ENCODE data around the gene PARM1. TPM values are rescaled to one million over a fixed set of nuclear protein-coding genes. Genes with fewer than 3 reads are reported as not detected.
A peak's percentile ranks its signal among the peaks of the same experiment; 100 is the strongest.

Gene PARM1
- total and polyA plus RNA-seq, 12 donors, result 19.7 to 119 (median 71.6) TPM

- peaks cover 0 to 15% (median 0%) of the 10 kb centered on the region in 11 donors for H3K9me3 ChIP-seq
- WGBS, 2 donors, result 83 to 84% methylated on average over 3 of the region's 3 CpGs
- no peak for TF ChIP-seq CTCF (IDR thresholded peaks at IDR 0.05)
- DNase-seq (no peak), ATAC-seq (no peak)
- peaks cover 0 to 12% (median 0%) of the 10 kb centered on the region in 9 donors for H3K36me3 ChIP-seq
- no peaks in the 10 kb centered on the region for H3K27me3 ChIP-seq
- no peak overlapping the region for H3K4me3 ChIP-seq
- peaks cover 0 to 27% (median 8%) of the 10 kb centered on the region in 9 donors for H3K4me1 ChIP-seq
- intact Hi-C loops (cut with DNase I), result no loop called here
- H3K27ac ChIP-seq, result no peak overlapping the region
Observed at GRCh38 chr4:75007891-75008290, 75.0 kb downstream of the PARM1 start.

DNA sequence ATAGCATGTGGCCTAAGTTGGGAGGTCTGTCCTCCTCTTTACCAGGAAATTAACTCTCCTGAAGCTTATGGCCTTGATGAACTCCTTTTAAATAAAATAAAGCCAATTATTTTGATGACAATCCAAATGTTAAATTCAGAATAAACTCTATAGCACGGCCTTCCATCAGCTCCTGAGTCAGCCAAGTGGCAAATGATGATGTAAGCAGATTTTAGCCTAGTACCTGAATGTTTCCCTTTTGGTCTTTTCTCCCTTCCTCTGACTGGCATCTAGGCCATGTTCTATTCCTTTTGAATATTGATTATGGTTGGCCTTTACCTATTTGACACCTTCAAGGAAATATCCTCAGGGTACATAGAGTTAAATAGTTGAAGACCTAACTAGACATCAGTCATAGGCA, 76.2 kb downstream of the PARM1 start:
- ATAC-seq (no peak), DNase-seq (no peak)
- WGBS, 2 donors, result 81 to 83% methylated on average over 1 of the region's 1 CpG
- intact Hi-C loops (cut with DNase I), result no loop called here
- no peak for TF ChIP-seq CTCF (IDR thresholded peaks at IDR 0.05)
- Histone ChIP-seq H3K4me3 (no peak overlapping the region), H3K27me3 (no peaks in the 10 kb centered on the region), H3K4me1 (peaks cover 0 to 23% (median 8%) of the 10 kb centered on the region in 9 donors), H3K36me3 (peaks cover 0 to 22% (median 0%) of the 10 kb centered on the region in 9 donors), H3K9me3 (peaks cover 0 to 15% (median 0%) of the 10 kb centered on the region in 11 donors), H3K27ac (no peak overlapping the region)

- no peak overlapping the region for H3K27ac ChIP-seq
- ATAC-seq (no peak), DNase-seq (no peak)
- no peaks in the 10 kb centered on the region for H3K27me3 ChIP-seq
- no peak for TF ChIP-seq CTCF (IDR thresholded peaks at IDR 0.05)
- intact Hi-C loops (cut with DNase I), result no loop called here
- peaks cover 0 to 16% (median 2%) of the 10 kb centered on the region in 9 donors for H3K4me1 ChIP-seq
- peaks cover 0 to 15% (median 0%) of the 10 kb centered on the region in 11 donors for H3K9me3 ChIP-seq
- no peak overlapping the region for H3K4me3 ChIP-seq
- H3K36me3 ChIP-seq, result peaks cover 0 to 22% (median 0%) of the 10 kb centered on the region in 9 donors
- 82 to 87% methylated on average over 4 of the region's 4 CpGs for WGBS, 2 donors
Observed at GRCh38 chr4:75011131-75011795, 78.3 kb downstream of the PARM1 start.

GRCh38 chr4:75015627-75016026, 82.7 kb downstream of the PARM1 start:
- H3K27me3 ChIP-seq, result no peaks in the 10 kb centered on the region
- H3K4me3 ChIP-seq, result no peak overlapping the region
- H3K36me3 ChIP-seq, result peaks cover 0 to 22% (median 0%) of the 10 kb centered on the region in 9 donors
- peak overlapping the region in 8 of 10 donors; percentile 18 to 77 (median 58) for H3K27ac ChIP-seq
- TF ChIP-seq CTCF (IDR thresholded peaks at IDR 0.05), result no peak
- ATAC-seq, result peak; percentile 74 to 96 (median 91)
- H3K4me1 ChIP-seq, result peaks cover 0 to 25% (median 9%) of the 10 kb centered on the region in 9 donors
- H3K9me3 ChIP-seq, result no peaks in the 10 kb centered on the region
- DNase-seq, result peak; percentile 44 to 53
- WGBS, 2 donors, result 50 to 60% methylated on average over 2 of the region's 2 CpGs
- intact Hi-C loops (cut with DNase I), result no loop called here
